Sigmoid colon (tissue), 4 donors: ENCODE results near the gene BORCS5.

ENCODE experiments used
- EP300 ChIP-seq, 4 donors: sonication (generic); formaldehyde crosslinking; IDR thresholded peaks; one replicate each; pipeline ENCODE4 v1.6.1; 2017; ENCODE audit warnings: antibody characterized with exemption in 4 of 4
- TF ChIP-seq, protein P1 (sequence below), 4 experiments: fragments of 450-650 bp in 3 of 4; fragments of 200-600 bp in 1 of 4; IDR thresholded peaks; one replicate each; pipeline ENCODE4 v1.5.1; 2016 to 2019; ENCODE audit warnings: antibody characterized with exemption in 4 of 4, mild to moderate bottlenecking in 3 of 4, moderate library complexity in 2 of 4

GRCh38 chr12:12469386-12469785 lies 112.5 kb downstream of the BORCS5 start:
- TF ChIP-seq, protein P1, sequence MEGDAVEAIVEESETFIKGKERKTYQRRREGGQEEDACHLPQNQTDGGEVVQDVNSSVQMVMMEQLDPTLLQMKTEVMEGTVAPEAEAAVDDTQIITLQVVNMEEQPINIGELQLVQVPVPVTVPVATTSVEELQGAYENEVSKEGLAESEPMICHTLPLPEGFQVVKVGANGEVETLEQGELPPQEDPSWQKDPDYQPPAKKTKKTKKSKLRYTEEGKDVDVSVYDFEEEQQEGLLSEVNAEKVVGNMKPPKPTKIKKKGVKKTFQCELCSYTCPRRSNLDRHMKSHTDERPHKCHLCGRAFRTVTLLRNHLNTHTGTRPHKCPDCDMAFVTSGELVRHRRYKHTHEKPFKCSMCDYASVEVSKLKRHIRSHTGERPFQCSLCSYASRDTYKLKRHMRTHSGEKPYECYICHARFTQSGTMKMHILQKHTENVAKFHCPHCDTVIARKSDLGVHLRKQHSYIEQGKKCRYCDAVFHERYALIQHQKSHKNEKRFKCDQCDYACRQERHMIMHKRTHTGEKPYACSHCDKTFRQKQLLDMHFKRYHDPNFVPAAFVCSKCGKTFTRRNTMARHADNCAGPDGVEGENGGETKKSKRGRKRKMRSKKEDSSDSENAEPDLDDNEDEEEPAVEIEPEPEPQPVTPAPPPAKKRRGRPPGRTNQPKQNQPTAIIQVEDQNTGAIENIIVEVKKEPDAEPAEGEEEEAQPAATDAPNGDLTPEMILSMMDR (IDR thresholded peaks at IDR 0.05) = no peak
- no peak for TF ChIP-seq EP300 (IDR thresholded peaks at IDR 0.05)
